Right hindlimb (tissue), 1 donor: ENCODE data around the gene RHOT1.
A peak's percentile ranks its signal among the peaks of the same experiment; 100 is the strongest.
"Not testable (repeated sequence)": the region's sequence is repeated elsewhere in the genome, so short reads cannot be mapped to it uniquely, and the experiment has no call there.

ENCODE experiments used
- DNase-seq: peaks from one replicate; pipeline ENCODE4 v3.0.0-alpha.2; 2018

The RHOT1 gene

DNA sequence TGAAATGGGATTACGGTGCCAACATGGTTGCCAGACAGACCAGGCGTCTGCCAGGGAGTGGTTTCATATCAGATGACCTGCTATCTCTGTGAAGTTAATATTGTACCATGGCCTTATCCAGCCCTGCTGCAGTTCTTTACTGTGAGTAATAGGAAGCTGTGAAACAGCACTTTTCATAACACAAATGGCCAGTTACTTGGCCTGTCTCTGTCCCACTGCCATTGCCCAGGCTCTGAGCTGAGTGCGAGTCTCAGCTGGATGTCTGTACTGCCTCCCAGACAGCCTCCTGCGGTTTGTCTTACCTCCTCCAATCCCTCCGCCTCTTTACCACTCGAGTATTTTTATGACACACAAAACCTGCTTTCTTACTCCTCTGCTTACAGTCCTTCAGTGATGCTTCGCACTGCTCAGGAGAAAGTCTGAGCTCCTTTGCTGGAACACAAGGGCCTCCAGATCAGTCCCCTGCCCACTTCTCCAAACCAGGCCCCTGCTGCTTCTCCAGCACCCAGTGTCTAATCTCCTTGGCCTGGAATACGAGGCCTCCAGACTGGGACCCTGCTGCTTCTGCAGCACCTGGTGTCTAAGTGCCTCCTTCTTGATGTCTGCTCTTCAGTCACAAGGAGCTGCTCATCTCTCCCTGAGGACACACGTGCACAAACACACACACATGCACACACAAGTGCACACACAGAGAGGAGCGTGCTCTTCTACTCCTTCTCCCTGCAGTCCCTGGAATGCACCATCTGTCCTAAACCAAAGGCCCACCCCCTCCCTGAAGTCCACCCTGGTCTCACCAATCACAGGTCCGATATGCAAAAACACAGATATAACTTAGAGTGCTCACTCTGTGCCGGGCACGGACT, 17.1 kb upstream of the RHOT1 start:
- no peak for DNase-seq

DNA sequence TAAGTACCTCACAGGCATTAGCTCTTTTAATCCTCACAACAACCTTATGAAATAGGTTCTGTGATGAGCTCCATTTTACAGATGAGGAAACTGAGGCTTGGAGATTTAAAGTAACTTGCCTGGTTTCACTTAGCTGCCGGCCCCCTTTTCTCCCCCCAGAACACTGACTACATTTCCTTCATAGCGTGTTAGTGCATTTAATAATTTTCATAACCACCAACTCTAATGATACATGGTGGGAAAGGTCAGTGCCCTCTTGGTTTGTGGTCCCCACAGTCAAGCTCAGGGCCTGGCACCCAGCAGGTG, 16.5 kb upstream of the RHOT1 start:
- no peak for DNase-seq

DNA sequence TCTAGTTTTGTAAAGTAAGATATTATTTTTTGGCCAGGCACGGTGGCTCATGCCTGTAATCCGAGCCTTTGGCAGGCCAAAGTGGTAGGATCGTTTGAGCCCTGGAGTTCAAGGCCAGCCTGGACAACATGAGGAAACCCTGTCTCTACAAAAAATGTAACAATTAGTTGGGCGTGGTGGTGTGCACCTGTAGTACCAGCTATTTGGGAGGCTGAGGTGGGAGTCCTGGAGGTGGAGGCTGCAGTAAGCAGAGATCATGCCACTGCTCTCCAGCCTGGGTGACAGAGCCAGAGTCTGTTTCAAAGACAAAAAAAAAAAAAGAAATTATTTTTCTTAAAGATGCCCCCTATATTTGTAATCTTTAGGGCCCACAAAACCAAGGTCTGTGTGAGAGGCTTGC, 16.0 kb upstream of the RHOT1 start:
- no peak for DNase-seq

DNA sequence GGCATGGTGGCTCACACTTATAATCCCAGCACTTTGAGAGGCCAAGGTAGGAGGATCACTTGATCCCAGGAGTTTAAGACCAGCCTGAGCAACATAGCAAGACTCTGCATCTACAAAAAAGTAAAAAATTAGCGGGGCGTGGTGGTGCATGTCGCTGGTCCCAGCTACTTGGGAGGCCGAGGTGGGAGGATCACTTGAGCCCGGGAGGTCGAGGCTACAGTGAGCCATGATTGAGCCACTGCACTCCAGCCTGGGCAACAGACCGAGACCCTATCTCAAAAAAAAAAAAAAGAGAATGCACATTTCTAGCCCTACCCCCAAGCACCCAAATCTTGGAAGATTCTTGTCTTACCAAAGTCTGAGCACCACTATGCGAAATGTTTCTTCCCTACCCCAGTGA, 15.6 kb upstream of the RHOT1 start:
- DNase-seq, result no peak

- peak; percentile 84 for DNase-seq
Measured at GRCh38 chr17:32127158-32127897, 15.0 kb upstream of the RHOT1 start.

- not testable (repeated sequence) for DNase-seq
Measured at GRCh38 chr17:32128470-32128869, 13.8 kb upstream of the RHOT1 start.

DNA sequence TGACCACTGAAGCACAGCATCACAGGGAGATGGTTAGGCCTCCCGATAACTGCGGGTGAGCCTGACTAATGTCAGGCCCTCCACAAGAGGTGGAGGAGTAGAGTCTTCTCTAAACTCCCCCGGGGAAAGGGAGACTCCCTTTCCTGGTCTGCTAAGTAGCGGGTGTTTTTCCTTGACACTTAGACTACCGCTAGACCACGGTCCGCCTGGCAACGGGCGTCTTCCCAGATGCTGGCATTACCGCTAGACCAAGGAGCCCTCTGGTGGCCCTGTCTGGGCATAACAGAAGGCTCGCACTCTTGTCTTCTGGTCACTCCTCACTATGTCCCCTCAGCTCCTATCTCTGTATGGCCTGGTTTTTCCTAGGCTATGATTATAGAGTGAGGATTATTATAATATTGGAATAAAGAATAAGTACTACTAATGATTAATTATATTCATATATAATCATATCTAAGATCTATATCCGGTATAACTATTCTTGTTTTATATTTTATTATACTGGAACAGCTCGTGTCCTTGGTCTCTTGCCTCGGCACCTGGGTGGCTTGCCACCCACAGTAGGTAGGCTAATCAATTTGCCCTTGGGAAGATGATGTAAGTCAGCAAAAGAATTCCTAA, 6.7 kb upstream of the RHOT1 start:
- DNase-seq, result not testable (repeated sequence)

- no peak for DNase-seq
Measured at GRCh38 chr17:32136856-32137255, 5.4 kb upstream of the RHOT1 start.

DNA sequence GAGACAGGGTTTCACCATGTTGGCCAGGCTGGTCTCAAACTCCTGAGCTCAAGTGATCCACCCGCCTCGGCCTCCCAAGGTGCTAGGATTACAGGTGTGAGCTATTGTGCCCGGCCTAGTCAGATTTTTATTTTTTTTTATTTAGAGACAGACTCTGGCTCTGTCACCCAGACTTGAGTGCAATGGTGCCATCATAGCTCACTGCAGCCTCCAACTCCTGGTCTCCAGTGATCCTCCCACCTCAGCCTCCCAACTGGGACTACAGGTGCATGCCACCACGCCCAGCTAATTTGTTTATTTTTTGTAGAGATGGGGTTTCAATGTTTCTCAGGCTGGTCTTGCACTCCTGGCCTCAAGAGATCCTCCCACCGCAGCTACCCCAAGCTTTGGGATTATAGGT, 2.8 kb upstream of the RHOT1 start:
- DNase-seq, result not testable (repeated sequence)

GRCh38 chr17:32141258-32141657, 1.0 kb upstream of the RHOT1 start:
- no peak for DNase-seq

- no peak for DNase-seq
Measured at GRCh38 chr17:32141679-32142037, 644 bp upstream of the RHOT1 start.

- peak; percentile 48 for DNase-seq
Measured at GRCh38 chr17:32142857-32143526, 690 bp downstream of the RHOT1 start.

- DNase-seq, result no peak
Measured at GRCh38 chr17:32143527-32143870, 1.2 kb downstream of the RHOT1 start.

GRCh38 chr17:32144442-32144841, 2.1 kb downstream of the RHOT1 start:
- not testable (repeated sequence) for DNase-seq

DNA sequence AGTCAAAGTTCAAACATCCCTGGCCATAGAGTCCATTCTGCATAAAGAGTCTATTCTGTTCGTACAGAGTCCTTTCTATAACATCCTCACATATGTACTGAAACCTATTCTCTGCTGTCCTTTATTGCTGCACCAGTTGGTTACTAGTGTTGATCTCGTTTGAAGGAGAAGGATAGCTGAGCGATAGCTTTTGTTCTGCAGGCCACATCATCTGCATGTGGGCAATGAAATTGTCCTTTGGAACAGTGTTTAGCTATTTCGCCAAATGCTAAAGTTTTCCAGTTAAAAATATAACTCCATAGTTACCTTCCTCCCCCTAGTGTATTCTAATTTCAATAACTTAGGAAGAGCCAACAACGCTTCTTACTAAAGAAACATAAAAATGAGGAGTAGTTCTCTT, 6.0 kb downstream of the RHOT1 start:
- no peak for DNase-seq

- no peak for DNase-seq
Measured at GRCh38 chr17:32150358-32150757, 8.1 kb downstream of the RHOT1 start.

- no peak for DNase-seq
Measured at GRCh38 chr17:32152130-32152529, 9.8 kb downstream of the RHOT1 start.

- no peak for DNase-seq
Measured at GRCh38 chr17:32155896-32156295, 13.6 kb downstream of the RHOT1 start.

DNA sequence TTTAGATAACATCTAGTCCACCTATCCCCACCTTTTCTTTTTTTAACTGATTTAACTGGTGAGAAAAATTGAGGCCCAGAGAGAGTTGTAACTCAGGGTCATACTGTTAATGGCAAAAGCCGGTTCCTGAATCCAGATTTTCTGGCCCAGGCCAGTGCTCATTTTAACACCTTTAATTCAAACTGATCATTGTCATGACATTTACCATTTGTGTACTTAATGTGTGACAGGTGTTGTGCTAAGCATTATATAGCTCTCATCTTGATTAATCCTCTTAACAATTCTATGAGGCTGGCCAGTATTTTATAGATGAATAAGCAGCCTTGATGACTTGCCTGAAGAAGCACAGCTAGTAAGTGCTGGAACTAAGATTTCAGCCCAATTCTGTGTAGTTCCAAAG, 14.4 kb downstream of the RHOT1 start:
- DNase-seq, result no peak

GRCh38 chr17:32157225-32157624, 14.9 kb downstream of the RHOT1 start:
- no peak for DNase-seq

DNA sequence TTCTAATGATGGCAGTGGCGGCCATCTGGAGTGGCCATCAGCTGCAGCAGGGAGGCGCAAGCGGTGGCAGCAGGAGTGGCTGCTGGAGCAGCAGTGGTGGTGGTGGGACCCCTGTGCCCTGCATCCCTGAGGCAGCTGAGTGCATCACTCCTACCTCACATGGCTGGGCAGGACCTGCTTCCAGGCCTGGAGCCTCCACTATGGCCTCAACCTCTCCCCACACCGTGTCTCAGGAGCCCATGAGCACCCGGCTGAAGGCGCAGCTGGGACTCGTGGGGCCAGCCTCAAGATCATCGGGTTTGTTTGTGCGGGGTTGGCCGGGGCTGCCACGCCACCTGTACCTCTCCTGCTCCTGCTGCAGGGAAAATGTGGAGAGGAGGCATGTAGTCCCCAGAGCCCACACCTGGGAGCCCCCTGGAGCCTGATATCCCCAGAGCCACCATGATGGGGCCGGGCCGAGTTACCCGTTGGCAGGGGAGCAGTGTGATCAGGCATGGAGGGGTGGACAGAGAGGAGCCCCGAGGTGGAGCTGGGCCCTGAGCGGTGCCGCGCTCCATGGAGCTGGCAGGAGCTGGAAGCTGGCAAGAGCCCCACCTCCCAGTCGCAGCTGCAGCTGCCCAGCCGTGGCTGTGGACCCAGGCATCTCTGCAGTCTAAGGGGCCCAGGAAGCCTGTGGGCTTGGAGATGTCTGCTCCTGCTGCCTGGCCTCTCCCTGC, 16.7 kb downstream of the RHOT1 start:
- DNase-seq, result no peak

GRCh38 chr17:32159586-32160438, 17.5 kb downstream of the RHOT1 start:
- no peak for DNase-seq
